Fibroblast of villous mesenchyme (primary cell): ENCODE data around the gene PHF21A. TPM values are rescaled to one million over a fixed set of nuclear protein-coding genes. Genes with fewer than 3 reads are reported as not detected.
A peak's percentile ranks its signal among the peaks of the same experiment; 100 is the strongest.

Source experiments
- DNase-seq: peaks from one replicate; pipeline ENCODE4 v3.0.0-alpha.2; 2010; ENCODE audit warnings: low read depth
- H3K4me3 ChIP-seq: 2 replicates; pipeline ENCODE4 v1.5.1; 2011; ENCODE audit warnings: low read depth, mild to moderate bottlenecking, low read length
- CTCF ChIP-seq: IDR thresholded peaks from 2 replicates; pipeline ENCODE4 v1.5.1; 2012; ENCODE audit warnings: low read depth, mild to moderate bottlenecking, low read length; ENCODE audit not compliant: insufficient read depth
- total RNA-seq: library from RNA; depleted of rRNA; stranded (reverse); fragments of >200 nt; gene quantifications from 2 replicates; pipeline ENCODE4 v1.2.3, GENCODE V29; 2012

PHF21A gene
- total RNA-seq, 1 donor = 15.5 TPM

GRCh38 chr11:45997599-45997998, 123.7 kb downstream of the PHF21A start:
- DNase-seq = no peak
- H3K4me3 ChIP-seq = no peak overlapping the region

GRCh38 chr11:45995342-45995734, 125.9 kb downstream of the PHF21A start:
- no peak overlapping the region for H3K4me3 ChIP-seq
- TF ChIP-seq CTCF = no peak
- no peak for DNase-seq

More at GRCh38 chr11:45997599-45997998, 123.7 kb downstream of the PHF21A start:
- no peak for TF ChIP-seq CTCF

- no peak for TF ChIP-seq CTCF
- H3K4me3 ChIP-seq = no peak overlapping the region
- peak; percentile 97 for DNase-seq
These were observed 126.6 kb downstream of the PHF21A start for GRCh38 chr11:45994371-45995341.

- DNase-seq = peak; percentile 62
- no peak for TF ChIP-seq CTCF
- H3K4me3 ChIP-seq = peak overlapping the region; percentile 0
These were observed 127.7 kb downstream of the PHF21A start for GRCh38 chr11:45993531-45994001.

- no peak for DNase-seq
- TF ChIP-seq CTCF = no peak
These were observed 132.3 kb downstream of the PHF21A start for GRCh38 chr11:45988921-45989320.

GRCh38 chr11:45985212-45985611, 136.0 kb downstream of the PHF21A start:
- TF ChIP-seq CTCF = no peak
- DNase-seq = no peak
- H3K4me3 ChIP-seq = no peak overlapping the region

More at GRCh38 chr11:45988921-45989320, 132.3 kb downstream of the PHF21A start:
- H3K4me3 ChIP-seq = no peak overlapping the region
